Endothelial cell (in vitro differentiated cells): Measurements from ENCODE around the gene SERPINA5. TPM values are rescaled to one million over a fixed set of nuclear protein-coding genes. Genes with fewer than 3 reads are reported as not detected.

Source experiments
- DNase-seq: peaks from one replicate; pipeline ENCODE4 v3.0.0; 2021; ENCODE audit warnings: low spot score
- H3K27ac Mint-ChIP-seq: one replicate; pipeline ENCODE4 v1.8.0; 2021; ENCODE audit warnings: mixed read lengths, inconsistent platforms; ENCODE audit not compliant: unreplicated experiment
- H3K27me3 Mint-ChIP-seq: one replicate; pipeline ENCODE4 v1.8.0; 2021; ENCODE audit warnings: mild to moderate bottlenecking, moderate library complexity, mixed read lengths, inconsistent platforms; ENCODE audit not compliant: unreplicated experiment
- H3K36me3 Mint-ChIP-seq: one replicate; pipeline ENCODE4 v1.8.0; 2021; ENCODE audit warnings: mild to moderate bottlenecking, low read depth, mixed read lengths, inconsistent platforms; ENCODE audit not compliant: unreplicated experiment
- H3K4me1 Mint-ChIP-seq: one replicate; pipeline ENCODE4 v1.8.0; 2021; ENCODE audit warnings: mild to moderate bottlenecking, mixed read lengths, inconsistent platforms; ENCODE audit not compliant: unreplicated experiment
- H3K4me3 Mint-ChIP-seq: one replicate; pipeline ENCODE4 v1.8.0; 2021; ENCODE audit warnings: mild to moderate bottlenecking, mixed read lengths, inconsistent platforms; ENCODE audit not compliant: unreplicated experiment
- H3K9me3 Mint-ChIP-seq: one replicate; pipeline ENCODE4 v1.8.0; 2021; ENCODE audit warnings: mixed read lengths, inconsistent platforms; ENCODE audit not compliant: unreplicated experiment
- CTCF ChIP-seq: fragments of 200-600 bp; sonication (generic); IDR thresholded peaks from one replicate; pipeline ENCODE4 v1.5.0; 2021; ENCODE audit warnings: antibody characterized with exemption; ENCODE audit not compliant: unreplicated experiment
- total RNA-seq: library from RNA; stranded (reverse); fragmentation: NEBNext Ultra II Directional; extraction: Animal tissue kit (Norgen Biotek cat#: 25700); gene quantifications from one replicate; pipeline ENCODE4 v1.2.1, GENCODE V29; 2021; ENCODE audit not compliant: unreplicated experiment

SERPINA5 gene
- total RNA-seq, 1 donor from 2014 or later: 0.26 TPM

GRCh38 chr14:94615823-94616570 lies 34.8 kb downstream of the SERPINA5 start:
- no peak overlapping the region for H3K4me3 Mint-ChIP-seq
- TF ChIP-seq CTCF: no peak
- H3K4me1 Mint-ChIP-seq: no peaks in the 10 kb centered on the region
- peaks cover 31% of the 10 kb centered on the region for H3K9me3 Mint-ChIP-seq
- peaks cover 11% of the 10 kb centered on the region for H3K27me3 Mint-ChIP-seq
- DNase-seq: no peak
- H3K36me3 Mint-ChIP-seq: peaks cover 23% of the 10 kb centered on the region
- H3K27ac Mint-ChIP-seq: no peak overlapping the region

- Mint-ChIP-seq H3K4me1 (no peaks in the 10 kb centered on the region), H3K9me3 (peaks cover 31% of the 10 kb centered on the region), H3K36me3 (peaks cover 27% of the 10 kb centered on the region), H3K27ac (no peak overlapping the region), H3K4me3 (no peak overlapping the region), H3K27me3 (peaks cover 12% of the 10 kb centered on the region)
- DNase-seq: no peak
- TF ChIP-seq CTCF: no peak
These were observed 36.2 kb downstream of the SERPINA5 start for GRCh38 chr14:94617366-94617941.

- Mint-ChIP-seq H3K4me1 (no peaks in the 10 kb centered on the region), H3K9me3 (peaks cover 31% of the 10 kb centered on the region), H3K27ac (no peak overlapping the region), H3K27me3 (peaks cover 12% of the 10 kb centered on the region), H3K36me3 (peaks cover 27% of the 10 kb centered on the region), H3K4me3 (no peak overlapping the region)
- no peak for DNase-seq
- no peak for TF ChIP-seq CTCF
These were observed 37.0 kb downstream of the SERPINA5 start for GRCh38 chr14:94617988-94618822.

- no peak for TF ChIP-seq CTCF
- Mint-ChIP-seq H3K4me3 (no peak overlapping the region), H3K4me1 (no peaks in the 10 kb centered on the region), H3K36me3 (peaks cover 27% of the 10 kb centered on the region), H3K27ac (no peak overlapping the region), H3K27me3 (peaks cover 12% of the 10 kb centered on the region), H3K9me3 (peaks cover 31% of the 10 kb centered on the region)
- no peak for DNase-seq
These were observed 38.1 kb downstream of the SERPINA5 start for GRCh38 chr14:94619297-94619696.
